HG03521 (cell line): ENCODE results near the gene HOOK2.

Source experiments
- ATAC-seq: cut with Tn5 transposase; IDR thresholded peaks from one replicate; pipeline ENCODE4 v1.9.1; 2021; ENCODE audit warnings: mild to moderate bottlenecking, moderate library complexity; ENCODE audit not compliant: unreplicated experiment

HOOK2 gene

DNA sequence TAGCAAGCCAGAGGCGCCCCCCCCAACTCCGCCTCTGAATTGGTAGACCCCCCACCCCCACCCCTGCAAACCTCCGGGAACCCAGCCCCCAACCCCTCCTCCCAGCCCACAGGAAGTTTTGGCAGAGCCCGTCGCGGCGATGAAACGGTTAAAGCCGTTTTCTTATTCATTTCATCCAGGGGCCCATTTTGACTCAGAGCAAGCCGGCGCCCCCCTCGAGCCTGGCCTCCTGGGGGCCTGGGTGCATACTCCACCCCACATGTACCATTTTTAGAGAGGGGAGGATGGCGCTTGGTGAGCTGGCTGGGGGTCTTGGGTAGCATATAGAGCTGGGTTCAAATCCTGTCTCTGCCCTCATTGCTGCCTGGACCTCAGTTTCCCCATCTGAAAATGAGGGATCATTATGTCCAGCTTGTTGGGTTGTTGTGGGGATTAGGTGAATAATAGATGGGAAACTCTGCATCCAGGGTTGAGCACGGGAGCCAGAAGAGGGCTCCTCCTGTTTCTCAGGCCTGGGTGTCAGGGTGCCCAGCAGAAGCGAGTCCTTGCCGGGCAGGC is 8.0 kb upstream of the HOOK2 start:
- ATAC-seq = no peak

DNA sequence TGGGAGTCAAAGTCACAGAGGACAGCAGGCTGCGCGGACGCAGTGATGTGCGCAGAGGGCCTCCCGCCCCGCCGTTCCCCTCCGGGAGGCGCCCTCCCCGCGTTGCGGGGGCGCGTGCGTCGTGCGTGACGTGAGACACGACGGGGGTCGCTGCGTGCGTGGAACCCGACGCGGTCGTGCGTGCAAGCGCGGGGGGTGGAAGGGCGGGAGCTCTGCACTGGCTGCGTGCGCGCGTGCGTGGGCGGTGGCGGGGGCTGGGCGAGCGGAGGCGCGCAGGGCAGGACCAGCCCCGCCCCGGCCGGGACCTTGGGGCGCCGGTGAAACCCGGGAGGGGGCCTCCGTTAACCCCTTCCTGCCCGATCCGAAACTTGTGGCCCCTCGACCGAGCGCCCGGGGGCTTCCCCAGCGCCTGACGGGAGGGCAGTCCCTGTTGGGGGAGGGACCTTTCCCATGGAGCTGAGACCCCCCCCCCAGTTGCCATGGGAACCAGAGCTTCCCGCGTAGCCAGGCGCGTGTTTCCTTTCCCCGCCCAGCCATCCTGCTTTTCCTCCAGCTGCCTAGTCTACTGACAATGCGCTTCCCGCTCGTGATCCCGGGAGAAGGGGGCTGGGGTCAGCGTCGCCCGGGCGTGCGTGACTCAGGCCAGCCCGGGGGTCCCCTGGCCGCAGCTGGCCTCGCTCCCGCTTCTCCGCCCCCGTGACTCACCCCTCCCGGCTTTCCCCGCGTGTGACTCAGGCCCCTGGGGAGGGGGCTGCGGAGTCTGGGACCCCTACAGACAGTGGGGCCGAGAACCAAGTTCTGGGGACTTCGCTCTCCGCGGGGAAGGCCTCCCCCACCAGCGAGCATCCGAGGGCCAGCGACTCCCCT is 7.3 kb upstream of the HOOK2 start:
- peak; percentile 42 for ATAC-seq

DNA sequence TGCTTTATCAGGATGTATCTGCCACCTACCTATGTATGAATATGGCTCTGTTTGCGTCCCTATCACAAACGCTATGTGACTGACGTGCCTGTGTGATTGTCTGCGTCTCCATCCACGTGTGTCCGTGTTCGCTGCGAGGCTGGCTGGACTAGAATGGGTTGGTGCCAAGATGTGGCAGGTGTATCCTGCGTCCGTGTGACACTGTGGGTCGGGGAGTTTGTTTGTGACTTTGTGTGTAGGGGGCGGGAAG is 6.7 kb upstream of the HOOK2 start:
- no peak for ATAC-seq

DNA sequence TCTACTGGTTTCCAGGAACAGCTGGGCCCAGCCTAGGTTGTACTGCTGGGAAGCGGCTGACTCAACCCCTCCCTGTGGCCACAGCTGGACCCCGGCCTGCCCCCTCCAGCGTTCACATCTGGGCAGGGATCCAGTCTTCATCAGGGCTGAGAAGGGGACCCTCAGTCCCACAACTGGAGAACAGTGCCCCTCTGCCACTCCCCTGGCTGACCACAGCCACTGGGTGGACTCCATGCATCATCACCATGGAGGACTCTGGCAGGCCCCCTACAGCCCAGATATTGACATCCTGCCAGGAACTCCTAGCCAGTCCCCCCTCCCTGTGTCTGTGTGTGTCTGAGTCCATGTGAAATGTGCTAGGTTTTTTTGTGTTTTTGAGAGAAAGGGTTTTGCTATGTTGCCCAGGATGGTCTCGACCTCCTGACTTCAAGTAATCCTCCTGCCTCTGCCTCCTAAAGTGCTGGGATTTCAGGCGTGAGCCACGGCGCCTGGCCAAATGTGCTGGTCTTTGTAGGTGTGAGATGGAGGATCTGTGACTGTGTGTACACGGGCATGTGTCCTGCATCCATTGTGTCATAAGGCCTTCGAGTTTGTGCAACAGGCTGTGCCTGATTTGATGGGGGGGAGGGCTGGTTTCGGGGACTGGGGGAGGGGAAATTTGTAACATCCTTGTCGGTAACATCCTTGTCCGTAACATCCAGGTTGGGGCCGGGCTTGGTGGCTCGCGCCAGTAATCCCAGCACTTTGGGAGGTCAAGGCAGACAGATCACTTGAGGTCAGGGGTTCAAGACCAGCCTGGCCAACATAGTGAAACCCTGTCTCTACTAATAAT is 4.0 kb upstream of the HOOK2 start:
- no peak for ATAC-seq

DNA sequence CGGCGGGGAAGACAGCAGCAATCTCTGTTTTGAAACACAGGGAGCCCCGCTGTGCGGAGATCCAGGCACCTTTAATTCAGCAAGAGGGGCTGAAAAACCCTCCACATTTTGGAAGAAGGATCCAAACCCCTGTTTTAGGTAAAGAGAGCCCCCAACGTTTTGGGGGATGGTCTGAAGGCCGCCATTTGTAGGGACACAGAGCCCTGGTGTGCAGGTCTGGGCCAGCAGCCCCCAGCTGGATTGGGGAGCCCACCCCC is 3.5 kb upstream of the HOOK2 start:
- no peak for ATAC-seq

DNA sequence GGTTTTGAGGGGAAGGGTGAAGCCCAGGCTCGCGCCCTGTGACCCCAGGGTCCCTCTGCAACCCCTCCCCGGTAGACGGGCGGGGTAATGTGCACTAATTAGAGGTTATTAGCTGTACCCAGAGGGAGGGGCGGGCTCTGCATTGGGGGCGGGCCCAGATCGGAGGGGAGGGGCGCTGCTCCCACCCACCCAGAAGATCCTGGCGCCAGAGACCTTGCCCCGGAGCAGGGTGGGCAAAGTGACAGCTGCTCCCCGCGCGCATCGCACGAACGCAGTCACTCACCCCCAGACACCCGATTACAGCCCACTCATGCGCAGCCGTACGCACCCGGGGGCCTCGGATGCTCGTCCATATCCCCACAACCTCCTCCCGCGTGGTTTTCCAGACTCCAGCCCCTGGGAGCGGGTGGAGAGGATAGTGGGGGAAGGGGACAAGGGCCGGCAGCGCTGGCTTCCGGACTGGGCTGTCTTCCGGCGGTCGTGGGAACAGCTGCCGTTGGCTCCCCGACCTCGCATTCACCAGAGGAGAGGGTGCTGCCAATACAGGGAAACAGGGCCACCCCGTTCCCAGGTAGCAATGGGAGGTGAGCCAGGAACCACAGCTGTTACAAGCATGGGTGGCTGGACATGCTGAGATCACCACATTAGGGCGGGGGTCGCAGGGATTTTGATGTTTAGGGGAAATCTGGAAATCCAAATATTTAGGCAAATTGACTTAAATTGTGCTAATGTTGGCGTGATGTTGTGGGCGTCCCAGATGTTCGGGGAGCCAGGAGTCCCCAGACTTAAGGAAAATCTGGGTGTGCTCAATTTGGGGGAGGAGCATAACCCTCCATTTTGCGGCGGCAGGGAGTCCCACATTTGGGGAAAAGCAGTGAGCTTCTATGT is 2.9 kb upstream of the HOOK2 start:
- ATAC-seq = no peak

DNA sequence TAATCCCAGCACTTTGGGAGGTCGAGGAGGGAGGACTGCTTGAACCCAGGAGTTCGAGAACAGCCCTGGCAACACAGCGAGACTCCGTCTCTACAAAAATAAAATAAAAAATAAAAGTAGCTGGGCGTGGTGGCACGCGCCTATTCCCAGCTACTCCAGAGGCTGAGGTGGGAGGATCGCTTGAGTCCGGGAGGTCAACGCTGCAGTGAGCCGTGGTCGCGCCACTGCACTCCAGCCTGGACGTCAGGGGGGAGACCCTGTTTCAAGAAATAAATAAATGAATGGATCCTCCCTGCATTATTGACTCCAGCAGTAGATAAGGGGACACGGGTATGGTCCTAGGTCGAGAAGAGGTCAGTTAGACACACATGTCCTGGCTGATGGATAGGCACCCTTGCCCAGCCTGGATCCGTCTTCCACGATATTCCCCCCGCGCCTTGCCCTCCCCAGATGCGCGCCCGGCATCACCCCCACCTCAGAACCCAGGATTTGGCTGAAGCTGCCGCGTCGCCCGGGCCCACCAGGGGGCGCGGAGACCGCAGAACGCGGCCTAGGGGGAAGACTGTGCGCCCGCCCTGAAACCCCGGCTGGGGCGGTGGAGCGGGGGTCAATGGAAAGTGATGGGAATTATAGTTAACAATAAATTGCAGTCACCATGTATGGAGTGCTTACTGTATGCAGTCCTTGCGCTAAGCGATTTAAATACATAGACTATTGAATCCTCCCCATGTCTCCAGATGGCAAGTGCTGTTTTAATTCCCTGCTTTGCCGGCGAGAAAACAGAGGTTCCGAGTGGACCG is 2.1 kb upstream of the HOOK2 start:
- no peak for ATAC-seq

DNA sequence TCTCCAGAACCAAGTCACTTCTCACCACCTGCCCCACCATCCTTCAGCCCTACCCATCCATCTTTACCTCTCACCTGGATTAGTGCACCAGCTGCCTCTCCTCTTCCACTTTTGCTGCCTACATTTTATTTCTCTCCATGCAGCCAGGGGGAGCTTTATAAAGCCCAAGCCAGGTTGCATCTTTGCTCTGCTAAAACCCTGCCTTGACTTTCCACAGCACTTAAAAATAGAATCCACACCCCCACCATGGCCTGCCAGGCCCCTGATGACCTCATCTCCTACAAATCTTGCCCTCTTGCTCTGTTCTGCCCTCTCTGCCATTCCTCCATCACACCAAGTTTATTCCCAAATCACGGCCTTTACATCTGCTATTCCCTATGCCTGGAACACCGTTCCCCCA is 1.8 kb downstream of the HOOK2 start:
- no peak for ATAC-seq

DNA sequence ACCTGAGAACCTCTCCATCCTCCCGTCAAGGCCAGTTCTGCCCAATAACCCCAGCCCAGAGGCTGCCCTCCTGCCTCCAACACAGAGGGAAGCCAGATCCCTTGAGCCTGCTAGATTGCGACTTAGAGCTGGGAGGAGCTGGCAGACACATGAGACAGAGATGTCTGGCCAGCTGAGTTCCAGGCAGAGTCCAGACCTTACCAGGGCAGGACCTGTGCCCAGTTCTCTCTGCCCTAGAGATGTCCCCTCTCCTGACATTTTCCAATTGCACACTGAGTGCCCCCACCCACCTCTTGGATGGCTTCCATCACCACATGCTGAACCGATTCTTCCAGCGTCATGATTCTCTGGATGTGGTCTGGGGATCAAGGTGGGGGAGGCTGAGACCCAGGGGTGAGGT is 3.0 kb downstream of the HOOK2 start:
- no peak for ATAC-seq

DNA sequence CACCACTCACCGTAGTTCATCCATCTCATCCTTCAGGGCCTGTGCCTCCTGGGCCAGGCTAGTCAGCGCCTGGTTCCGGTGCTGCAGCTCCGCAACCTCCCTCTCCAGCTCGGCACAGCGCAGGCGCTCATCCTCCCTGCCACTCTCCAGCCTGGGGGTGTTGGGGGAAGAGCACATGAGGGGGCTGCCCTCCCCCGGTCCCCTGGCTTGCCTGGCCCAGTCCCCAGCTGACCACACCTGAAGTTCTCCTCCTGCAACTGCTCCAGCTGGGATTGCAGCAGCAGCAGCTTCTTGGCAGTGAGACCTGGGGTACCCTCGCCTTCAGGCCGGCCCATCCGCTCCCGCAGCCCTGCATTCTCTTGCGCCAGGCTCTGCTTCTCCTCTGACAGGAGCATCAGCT is 4.4 kb downstream of the HOOK2 start:
- no peak for ATAC-seq

DNA sequence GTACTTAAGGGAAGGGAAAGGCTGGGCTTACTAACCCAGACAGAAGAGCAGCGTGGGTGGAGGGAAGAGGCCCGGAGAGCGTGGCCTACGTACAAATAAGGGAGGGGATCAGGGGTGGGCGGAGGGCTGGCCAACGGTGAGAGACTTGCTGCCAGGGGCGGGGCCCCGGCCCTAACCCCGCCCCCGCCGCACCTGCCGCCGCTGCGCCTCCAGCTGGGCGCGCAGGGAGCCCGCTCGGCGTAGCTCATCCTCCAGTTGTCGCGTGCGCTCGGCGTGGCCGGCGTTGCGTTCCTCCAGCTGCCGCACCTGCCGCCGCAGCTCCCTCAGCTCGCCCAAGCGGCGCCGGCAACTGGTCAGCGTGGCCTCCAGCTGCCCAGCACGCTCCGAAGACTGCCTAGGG is 5.7 kb downstream of the HOOK2 start:
- no peak for ATAC-seq

DNA sequence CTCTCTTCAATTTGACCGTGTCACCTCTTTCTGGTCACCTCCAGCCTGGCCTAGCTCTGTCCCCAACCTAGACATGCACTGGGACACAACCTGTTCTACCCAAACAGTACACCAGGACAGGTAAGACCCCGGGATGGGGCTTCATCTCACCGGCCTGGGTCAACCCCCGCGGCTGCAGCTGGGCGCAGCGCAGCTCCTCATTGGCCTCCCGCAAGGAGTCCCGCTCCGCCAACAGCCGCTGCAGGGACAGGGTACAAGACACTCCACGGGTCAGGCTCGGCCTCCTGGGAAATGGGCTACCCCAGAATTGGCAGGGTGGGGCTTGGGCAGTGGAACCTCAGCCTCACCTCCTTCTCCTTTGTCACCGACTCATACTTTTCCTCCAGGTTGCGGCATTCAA is 7.7 kb downstream of the HOOK2 start:
- no peak for ATAC-seq

DNA sequence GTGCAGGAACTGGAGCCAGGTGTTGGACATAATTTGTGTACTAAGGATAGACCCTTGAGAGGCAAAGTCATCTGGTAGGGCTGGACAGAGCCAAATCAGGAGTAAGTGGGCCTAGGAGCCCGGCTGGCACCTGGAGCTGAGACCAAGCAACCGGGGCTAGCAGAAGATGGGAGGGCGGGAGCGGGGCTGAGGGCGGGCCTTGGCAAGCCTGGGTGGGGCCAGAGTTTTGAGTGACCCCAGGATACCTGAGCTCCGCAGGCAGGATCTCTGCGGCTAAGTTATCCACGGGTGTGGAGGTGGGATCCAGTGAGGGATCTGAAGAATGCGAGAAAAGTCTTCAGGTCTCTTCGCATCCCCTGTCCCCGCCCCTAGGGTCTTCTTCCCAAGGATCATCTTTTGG is 8.2 kb downstream of the HOOK2 start:
- no peak for ATAC-seq

DNA sequence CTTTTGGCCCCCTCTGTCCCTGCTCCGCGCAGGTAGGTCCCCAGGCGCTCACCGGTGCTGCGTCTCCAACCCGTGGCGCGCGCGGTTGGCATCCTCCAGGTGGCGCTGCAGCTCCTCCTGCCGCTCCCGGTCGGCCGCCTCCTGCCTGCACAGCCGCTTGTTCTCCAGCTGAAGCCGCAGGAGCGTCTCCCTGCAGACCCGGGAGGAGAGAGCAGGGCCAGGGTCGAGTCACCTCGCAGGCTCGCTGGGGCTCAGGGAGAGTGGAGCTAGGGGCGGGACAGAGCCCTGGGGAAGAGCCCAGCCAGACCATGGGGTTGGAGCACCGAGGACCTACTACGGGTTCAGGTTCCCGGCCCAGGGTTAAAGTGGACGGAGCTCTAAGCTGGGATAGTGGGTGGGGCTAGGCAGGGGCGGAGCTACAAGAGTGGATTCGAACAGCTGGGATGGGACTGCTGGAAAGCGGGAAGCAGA is 9.3 kb downstream of the HOOK2 start:
- ATAC-seq = no peak

DNA sequence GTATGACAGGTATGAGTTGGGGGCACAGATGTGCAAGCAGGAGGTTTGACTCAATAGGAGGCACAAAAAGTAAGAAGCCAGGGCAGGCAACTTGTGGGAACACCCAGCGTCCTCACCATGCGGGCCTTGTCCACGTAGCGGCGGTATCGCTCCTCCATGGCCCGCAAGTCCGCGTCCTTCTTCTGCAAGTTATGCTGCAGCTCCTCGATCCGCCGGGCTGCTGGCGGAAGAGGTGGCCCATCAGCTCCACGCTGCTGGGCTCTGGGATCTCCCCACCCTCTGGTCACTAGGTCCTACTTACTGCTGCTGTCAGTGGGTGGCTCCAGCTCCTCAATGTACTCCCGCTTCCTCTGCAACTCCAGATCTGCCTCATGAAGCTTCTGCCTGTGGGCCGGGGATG is 10.7 kb downstream of the HOOK2 start:
- no peak for ATAC-seq

DNA sequence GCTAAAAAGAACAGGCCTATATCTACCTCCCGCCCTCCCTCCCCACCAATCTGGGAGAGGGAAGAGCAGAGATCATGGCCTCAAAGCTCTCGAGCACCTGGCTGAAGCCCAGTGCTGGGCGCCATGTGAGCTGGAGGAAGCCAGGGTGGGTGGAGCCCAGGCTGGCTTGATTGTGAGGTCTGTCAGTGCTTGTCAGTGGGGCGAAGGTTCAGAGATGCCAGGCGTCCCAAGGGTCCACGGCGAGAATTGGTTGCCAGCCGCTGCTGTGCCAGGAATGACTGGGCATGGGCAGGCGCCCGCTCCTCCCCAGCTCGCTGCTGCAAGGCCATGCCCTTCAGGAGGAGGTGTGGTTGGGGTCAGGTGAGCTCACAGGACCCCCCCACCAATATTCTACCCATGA is 12.3 kb downstream of the HOOK2 start:
- no peak for ATAC-seq

DNA sequence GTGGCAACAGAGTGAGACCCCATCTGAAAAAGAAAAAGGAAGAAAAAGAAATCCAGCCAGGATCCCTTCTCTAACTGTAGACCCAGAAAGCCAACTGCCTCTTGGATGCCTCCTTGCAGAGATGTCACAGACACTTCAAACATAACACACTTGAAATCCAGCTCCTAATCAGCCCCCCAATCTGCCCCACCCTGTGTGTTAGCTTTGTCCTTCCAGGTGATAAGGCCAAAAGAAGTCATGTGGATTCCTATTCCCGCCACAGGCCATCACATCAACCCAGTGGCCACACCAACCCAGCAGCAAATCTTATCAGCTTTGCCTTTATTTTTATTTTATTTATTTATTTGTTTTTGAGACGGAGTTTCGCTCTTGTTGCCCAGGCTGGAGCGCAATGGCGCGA is 15.7 kb downstream of the HOOK2 start:
- no peak for ATAC-seq

DNA sequence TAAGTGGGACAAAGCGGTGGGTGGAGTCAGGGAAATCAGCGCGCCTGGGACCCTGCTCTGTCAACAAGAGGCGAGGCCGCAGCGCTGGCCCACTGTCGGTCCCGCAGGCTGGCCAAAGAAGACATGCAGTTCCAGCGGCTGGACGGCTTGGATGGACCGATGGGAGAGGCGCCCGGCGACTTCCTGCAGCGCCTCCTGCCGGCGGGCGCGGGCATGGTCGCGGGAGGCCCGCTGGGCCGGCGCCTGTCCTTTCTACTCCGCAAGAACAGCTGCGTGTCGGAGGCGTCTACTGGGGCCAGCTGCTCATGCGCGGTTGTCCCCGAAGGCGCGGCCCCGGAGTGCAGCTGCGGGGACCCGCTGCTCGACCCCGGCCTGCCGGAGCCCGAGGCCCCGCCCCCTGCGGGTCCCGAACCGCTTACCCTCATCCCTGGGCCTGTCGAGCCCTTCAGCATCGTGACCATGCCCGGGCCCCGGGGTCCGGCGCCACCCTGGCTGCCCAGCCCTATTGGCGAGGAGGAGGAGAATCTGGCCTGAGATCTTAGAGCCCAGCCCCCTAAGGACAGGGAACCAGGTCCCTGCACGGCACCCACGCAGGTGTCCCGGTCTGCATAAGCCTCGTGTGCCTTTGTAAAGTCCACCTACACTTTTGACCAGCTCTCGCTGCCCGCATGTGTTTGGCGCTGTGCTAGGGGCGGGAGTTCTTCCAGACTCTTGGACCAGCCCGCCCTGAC is 17.6 kb downstream of the HOOK2 start:
- no peak for ATAC-seq

DNA sequence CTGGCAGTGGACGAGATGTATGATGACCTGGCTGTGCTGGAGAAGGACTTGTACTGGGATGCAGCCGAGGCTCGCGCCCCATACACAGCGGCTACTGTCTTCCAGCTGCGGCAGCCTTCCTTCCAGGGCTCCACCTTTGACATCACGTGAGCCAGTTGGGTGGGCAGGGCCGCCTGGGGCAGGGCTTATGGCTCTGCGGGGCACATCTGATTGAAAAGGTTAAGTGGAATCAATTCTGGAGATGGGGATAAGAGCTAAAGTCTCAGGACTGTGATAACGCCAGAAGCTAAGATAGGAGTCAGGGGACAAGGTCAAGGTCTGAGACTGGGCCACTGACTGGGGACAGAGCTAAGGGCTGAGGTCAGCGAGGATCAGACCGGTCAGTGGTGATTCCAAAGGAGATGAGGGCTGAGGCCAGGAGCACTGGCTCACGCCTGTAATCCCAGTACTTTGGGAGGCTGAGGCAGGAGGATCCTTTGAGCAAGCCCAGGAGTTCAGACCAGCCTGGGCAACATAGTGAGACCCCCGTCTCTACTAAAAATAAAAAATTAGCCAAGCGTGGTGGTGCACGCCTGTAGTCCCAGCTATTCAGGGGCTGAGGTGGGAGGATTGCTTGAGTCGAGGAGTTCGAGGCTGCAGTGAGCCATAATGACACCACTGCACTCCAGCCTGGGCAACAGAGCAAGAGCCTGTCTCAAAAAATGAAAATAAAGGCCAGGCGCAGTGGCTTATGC is 19.0 kb downstream of the HOOK2 start:
- ATAC-seq = no peak
